ENCODE measurements around the gene TUBB.

The TUBB gene

GRCh38 chr6:30774701-30775100 lies 54.5 kb downstream of the TUBB start:
- DNase-seq (ENCODE audit: extremely low spot score, insufficient read length, low read depth) (no peak), FAIRE-seq (no peak)
